Cardiac muscle cell (in vitro differentiated cells and primary cell): ENCODE data around the gene TRIM44. TPM values are rescaled to one million over a fixed set of nuclear protein-coding genes. Genes with fewer than 3 reads are reported as not detected.

Experiments used
- DNase-seq, 2 donors: peaks; one replicate each; pipeline versions ENCODE4 v3.0.0 to v3.0.0-alpha.2; 2010 to 2017; ENCODE audit warnings: low read depth in 1 of 2, low spot score in 1 of 2
- H3K27ac ChIP-seq: fragments of 200-600 bp; sonication (generic); 2 replicates; pipeline ENCODE4 v1.5.1; 2016
- H3K27me3 ChIP-seq: fragments of 200-600 bp; sonication (generic); 2 replicates; pipeline ENCODE4 v1.6.0; 2016; ENCODE audit warnings: control low read depth
- H3K36me3 ChIP-seq: fragments of 200-600 bp; sonication (generic); 2 replicates; pipeline ENCODE4 v1.5.1; 2016; ENCODE audit warnings: control low read depth
- H3K4me1 ChIP-seq: fragments of 200-600 bp; sonication (generic); 2 replicates; pipeline ENCODE4 v1.8.1; 2017; ENCODE audit warnings: low read depth, mild to moderate bottlenecking, mixed run types
- H3K4me3 ChIP-seq: fragments of 200-600 bp; sonication (generic); 2 replicates; pipeline ENCODE4 v1.5.1; 2016; ENCODE audit warnings: mild to moderate bottlenecking
- H3K9me3 ChIP-seq: fragments of 200-600 bp; sonication (generic); 2 replicates; pipeline ENCODE4 v1.5.1; 2017; ENCODE audit warnings: low read depth, mild to moderate bottlenecking, control low read depth
- CTCF ChIP-seq: IDR thresholded peaks from 2 replicates; pipeline ENCODE4 v1.5.1; 2012; ENCODE audit warnings: low read depth, mild to moderate bottlenecking, low read length
- polyA plus RNA-seq: library from polyadenylated mRNA; unstranded; fragments of >200 nt; fragmentation: Nextera tagmentation; extraction: Ambion mirVana; gene quantifications from 2 replicates; pipeline ENCODE4 v1.2.1, GENCODE V29; 2016
- total RNA-seq: library from RNA; depleted of rRNA; stranded (reverse); fragments of >200 nt; gene quantifications from 2 replicates; pipeline ENCODE4 v1.2.3, GENCODE V29; 2016

Gene TRIM44
- total and polyA plus RNA-seq, 2 experiments from 2014 or later = 19.2 to 45.7 TPM

- Histone ChIP-seq H3K27me3 (no peaks in the 10 kb centered on the region), H3K9me3 (no peaks in the 10 kb centered on the region), H3K27ac (no peak overlapping the region), H3K36me3 (no peaks in the 10 kb centered on the region), H3K4me3 (no peak overlapping the region), H3K4me1 (peaks cover 3% of the 10 kb centered on the region)
- TF ChIP-seq CTCF = no peak
- no peak for DNase-seq
Measured at GRCh38 chr11:35681163-35681767, 18.7 kb downstream of the TRIM44 start.

- no peak for DNase-seq
- H3K27ac ChIP-seq = no peak overlapping the region
- no peaks in the 10 kb centered on the region for H3K27me3 ChIP-seq
- no peaks in the 10 kb centered on the region for H3K4me1 ChIP-seq
- no peaks in the 10 kb centered on the region for H3K9me3 ChIP-seq
- no peaks in the 10 kb centered on the region for H3K36me3 ChIP-seq
- no peak for TF ChIP-seq CTCF
- H3K4me3 ChIP-seq = no peak overlapping the region
Measured at GRCh38 chr11:35682230-35683173, 19.9 kb downstream of the TRIM44 start.

GRCh38 chr11:35683728-35684339, 21.3 kb downstream of the TRIM44 start:
- no peak for TF ChIP-seq CTCF
- H3K9me3 ChIP-seq = no peaks in the 10 kb centered on the region
- no peak overlapping the region for H3K27ac ChIP-seq
- H3K36me3 ChIP-seq = no peaks in the 10 kb centered on the region
- no peak overlapping the region for H3K4me3 ChIP-seq
- DNase-seq = no peak
- H3K4me1 ChIP-seq = no peaks in the 10 kb centered on the region
- no peaks in the 10 kb centered on the region for H3K27me3 ChIP-seq

GRCh38 chr11:35688023-35688422, 25.4 kb downstream of the TRIM44 start:
- Histone ChIP-seq H3K9me3 (no peaks in the 10 kb centered on the region), H3K27me3 (no peaks in the 10 kb centered on the region), H3K4me3 (no peak overlapping the region), H3K4me1 (no peaks in the 10 kb centered on the region), H3K36me3 (no peaks in the 10 kb centered on the region), H3K27ac (no peak overlapping the region)
- no peak for TF ChIP-seq CTCF
- DNase-seq = peak in 1 of 2 donors; percentile 61

GRCh38 chr11:35689081-35689996, 26.8 kb downstream of the TRIM44 start:
- Histone ChIP-seq H3K4me3 (no peak overlapping the region), H3K9me3 (no peaks in the 10 kb centered on the region), H3K36me3 (no peaks in the 10 kb centered on the region), H3K27ac (no peak overlapping the region), H3K27me3 (no peaks in the 10 kb centered on the region), H3K4me1 (no peaks in the 10 kb centered on the region)
- no peak for TF ChIP-seq CTCF
- peak in 1 of 2 donors; percentile 34 for DNase-seq
